ENCODE data around the gene ST6GALNAC5. TPM values are rescaled to one million over a fixed set of nuclear protein-coding genes. Genes with fewer than 3 reads are reported as not detected.
"Not testable (repeated sequence)": the region's sequence is repeated elsewhere in the genome, so short reads cannot be mapped to it uniquely, and the experiment has no call there.

ST6GALNAC5 gene
- total and polyA plus RNA-seq, 9 donors: 2.9 to 21.0 (median 9.9) TPM

DNA sequence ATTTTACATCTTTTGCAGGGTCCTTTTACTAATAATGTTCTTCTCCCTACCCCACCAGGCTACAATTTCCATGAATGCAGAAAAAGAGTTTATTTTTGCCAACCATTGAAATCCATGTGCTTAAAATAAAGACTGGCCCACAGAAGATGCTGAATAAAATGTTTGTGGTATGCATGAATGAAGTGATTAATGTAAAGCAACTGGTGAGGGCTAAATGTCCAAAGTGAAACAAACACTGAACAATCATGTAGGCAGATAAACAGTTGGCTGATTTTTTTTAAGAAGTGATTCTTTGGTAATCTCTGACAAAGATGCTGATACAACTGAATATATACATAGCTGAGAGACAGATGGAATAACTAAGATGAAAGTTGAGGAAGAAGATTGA lies 94.5 kb downstream of the ST6GALNAC5 start:
- Histone ChIP-seq H3K27ac (no peak overlapping the region), H3K4me3 (no peak overlapping the region), H3K27me3 (no peaks in the 10 kb centered on the region), H3K4me1 (ENCODE audit: insufficient read depth) (no peaks in the 10 kb centered on the region), H3K9me3 (no peaks in the 10 kb centered on the region), H3K36me3 (no peaks in the 10 kb centered on the region)
- TF ChIP-seq EP300 (IDR thresholded peaks at IDR 0.05) (no peak), POLR2A (IDR thresholded peaks at IDR 0.05) (no peak)
- TF ChIP-seq, protein P1, sequence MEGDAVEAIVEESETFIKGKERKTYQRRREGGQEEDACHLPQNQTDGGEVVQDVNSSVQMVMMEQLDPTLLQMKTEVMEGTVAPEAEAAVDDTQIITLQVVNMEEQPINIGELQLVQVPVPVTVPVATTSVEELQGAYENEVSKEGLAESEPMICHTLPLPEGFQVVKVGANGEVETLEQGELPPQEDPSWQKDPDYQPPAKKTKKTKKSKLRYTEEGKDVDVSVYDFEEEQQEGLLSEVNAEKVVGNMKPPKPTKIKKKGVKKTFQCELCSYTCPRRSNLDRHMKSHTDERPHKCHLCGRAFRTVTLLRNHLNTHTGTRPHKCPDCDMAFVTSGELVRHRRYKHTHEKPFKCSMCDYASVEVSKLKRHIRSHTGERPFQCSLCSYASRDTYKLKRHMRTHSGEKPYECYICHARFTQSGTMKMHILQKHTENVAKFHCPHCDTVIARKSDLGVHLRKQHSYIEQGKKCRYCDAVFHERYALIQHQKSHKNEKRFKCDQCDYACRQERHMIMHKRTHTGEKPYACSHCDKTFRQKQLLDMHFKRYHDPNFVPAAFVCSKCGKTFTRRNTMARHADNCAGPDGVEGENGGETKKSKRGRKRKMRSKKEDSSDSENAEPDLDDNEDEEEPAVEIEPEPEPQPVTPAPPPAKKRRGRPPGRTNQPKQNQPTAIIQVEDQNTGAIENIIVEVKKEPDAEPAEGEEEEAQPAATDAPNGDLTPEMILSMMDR (IDR thresholded peaks at IDR 0.05): no peak
- DNase-seq: no peak
- intact Hi-C loops (cut with DNase I): no loop called here

DNA sequence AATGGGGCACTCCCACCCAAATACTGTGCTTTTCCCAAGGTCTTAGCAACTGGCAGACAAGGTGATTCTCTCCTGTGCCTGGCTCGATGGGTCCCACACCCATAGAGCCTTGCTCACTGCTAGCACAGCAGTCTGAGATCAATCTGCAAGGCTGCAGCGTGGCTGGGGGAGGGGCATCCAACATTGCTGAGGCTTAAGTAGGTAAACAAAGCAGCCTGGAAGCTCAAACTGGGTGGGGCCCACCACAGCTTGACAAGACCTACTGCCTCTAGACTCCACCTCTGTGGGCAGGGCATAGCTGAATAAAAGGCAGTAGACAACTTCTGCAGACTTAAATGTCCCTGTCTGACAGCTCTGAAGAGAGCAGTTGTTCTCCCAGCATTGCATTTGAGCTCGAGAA lies 114.0 kb downstream of the ST6GALNAC5 start:
- H3K36me3 ChIP-seq; H3K27ac ChIP-seq; H3K9me3 ChIP-seq; H3K27me3 ChIP-seq; H3K4me1 ChIP-seq (ENCODE audit: insufficient read depth); DNase-seq; intact Hi-C loops (cut with DNase I); H3K4me3 ChIP-seq: not testable (repeated sequence)
- 42 to 84% (median 82%) methylated on average over 3 of the region's 3 CpGs for WGBS, 3 donors

DNA sequence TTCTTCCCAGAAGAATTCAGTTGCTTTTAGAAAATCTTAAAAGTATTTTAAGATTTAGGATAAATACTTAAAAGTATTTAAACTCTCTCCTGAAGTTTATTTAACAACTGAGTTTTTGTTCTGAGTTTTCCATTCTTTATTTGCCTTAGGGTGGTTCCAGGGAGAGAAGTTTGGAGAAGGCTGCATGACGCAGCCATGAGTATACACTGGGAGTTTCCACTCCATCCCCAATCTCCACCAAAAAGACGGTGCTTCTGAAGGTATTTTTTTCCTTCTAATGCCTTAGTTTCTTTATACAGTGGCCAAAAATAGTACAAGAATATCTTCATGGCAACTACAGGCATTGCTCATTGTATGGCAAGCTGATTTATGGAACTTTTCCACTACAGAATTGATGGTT lies 122.7 kb downstream of the ST6GALNAC5 start:
- TF ChIP-seq, protein P1 (IDR thresholded peaks at IDR 0.05): no peak
- no peak for TF ChIP-seq EP300 (IDR thresholded peaks at IDR 0.05)
- TF ChIP-seq POLR2A (IDR thresholded peaks at IDR 0.05): no peak
- DNase-seq: no peak
- Histone ChIP-seq H3K36me3 (no peaks in the 10 kb centered on the region), H3K4me1 (ENCODE audit: insufficient read depth) (peaks cover 14% of the 10 kb centered on the region), H3K27ac (no peak overlapping the region), H3K9me3 (no peaks in the 10 kb centered on the region), H3K27me3 (no peaks in the 10 kb centered on the region), H3K4me3 (no peak overlapping the region)
- intact Hi-C loops (cut with DNase I): no loop called here
- WGBS, 3 donors: 76 to 83% (median 79%) methylated on average over 2 of the region's 2 CpGs

DNA sequence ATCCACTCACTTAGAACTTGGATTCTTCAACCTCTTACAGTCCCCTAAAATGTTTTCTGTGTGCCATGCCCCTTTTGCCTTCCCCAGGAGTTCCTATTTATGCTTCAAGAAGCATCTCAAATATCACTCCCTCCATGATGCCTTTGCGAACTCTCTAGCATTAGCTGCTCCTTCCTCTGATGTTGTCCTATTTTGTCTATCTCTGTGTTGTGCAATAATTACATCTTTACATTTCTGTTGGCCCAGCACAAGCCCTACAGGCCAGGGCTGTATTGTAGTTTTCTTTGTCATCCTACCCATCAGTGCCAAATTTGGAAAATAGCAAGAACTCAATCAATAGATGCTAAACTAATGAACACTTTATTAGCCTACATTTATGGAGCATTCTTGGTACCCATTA lies 125.8 kb downstream of the ST6GALNAC5 start:
- Histone ChIP-seq H3K36me3 (no peaks in the 10 kb centered on the region), H3K27me3 (no peaks in the 10 kb centered on the region), H3K4me1 (ENCODE audit: insufficient read depth) (peaks cover 14% of the 10 kb centered on the region), H3K9me3 (no peaks in the 10 kb centered on the region), H3K27ac (no peak overlapping the region), H3K4me3 (no peak overlapping the region)
- 91 to 97% (median 93%) methylated on average over 1 of the region's 1 CpG for WGBS, 3 donors
- no peak for DNase-seq
- intact Hi-C loops (cut with DNase I): no loop called here
- TF ChIP-seq EP300 (IDR thresholded peaks at IDR 0.05) (no peak), POLR2A (IDR thresholded peaks at IDR 0.05) (no peak)
- TF ChIP-seq, protein P1 (IDR thresholded peaks at IDR 0.05): no peak

DNA sequence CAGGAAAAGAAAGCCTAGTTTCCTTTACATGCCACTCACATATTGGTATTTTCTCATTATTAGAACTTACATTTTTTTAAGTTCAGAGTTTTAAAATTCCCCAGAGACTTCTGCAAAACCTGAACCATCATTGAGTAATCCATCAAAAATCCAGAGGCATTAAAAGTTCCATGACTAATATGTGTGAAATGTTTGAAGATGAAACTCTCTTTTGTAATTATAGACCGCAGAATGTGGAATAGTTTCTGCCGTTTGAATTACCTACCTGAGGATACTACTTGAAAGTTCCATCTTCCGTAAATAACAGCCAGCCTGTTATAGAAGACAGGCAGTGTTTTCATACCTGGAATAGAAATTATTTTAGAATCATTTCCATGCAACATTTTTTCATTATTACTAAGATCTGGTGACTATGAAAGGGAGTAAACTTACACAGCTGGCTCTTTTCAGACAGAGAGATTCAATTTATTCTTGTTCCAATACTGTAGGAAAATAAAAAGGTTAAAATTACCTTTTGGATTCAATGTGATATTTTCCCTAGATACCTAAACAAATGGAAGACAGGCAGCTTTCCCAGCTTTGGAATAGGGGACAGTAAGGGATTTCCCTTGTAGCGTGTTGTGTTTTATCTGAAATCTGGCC lies 131.4 kb downstream of the ST6GALNAC5 start:
- Histone ChIP-seq H3K9me3 (no peaks in the 10 kb centered on the region), H3K4me1 (ENCODE audit: insufficient read depth) (no peaks in the 10 kb centered on the region), H3K36me3 (no peaks in the 10 kb centered on the region), H3K4me3 (no peak overlapping the region), H3K27me3 (no peaks in the 10 kb centered on the region), H3K27ac (no peak overlapping the region)
- no peak for DNase-seq
- intact Hi-C loops (cut with DNase I): no loop called here
- no peak for TF ChIP-seq EP300 (IDR thresholded peaks at IDR 0.05)
- TF ChIP-seq, protein P1 (IDR thresholded peaks at IDR 0.05): no peak
- no peak for TF ChIP-seq POLR2A (IDR thresholded peaks at IDR 0.05)
- 24 to 39% (median 29%) methylated on average over 4 of the region's 4 CpGs for WGBS, 3 donors

All from ovary (tissue), 9 donors.